Muscle of arm (tissue), 12 donors: ENCODE results near the gene WNT9B. TPM values are rescaled to one million over a fixed set of nuclear protein-coding genes. Genes with fewer than 3 reads are reported as not detected.
A peak's percentile ranks its signal among the peaks of the same experiment; 100 is the strongest.

Experiments used
- DNase-seq: peaks from one replicate; pipeline ENCODE4 v3.0.0-alpha.2; 2013
- polyA plus RNA-seq, 12 donors: library from polyadenylated mRNA; unstranded; fragments of 120-200 nt; gene quantifications; one replicate each; pipeline ENCODE4 v1.2.1, GENCODE V29; 2013; ENCODE audit not compliant: insufficient read length in 12 of 12

Gene WNT9B
- polyA plus RNA-seq, 12 donors: 0.05 to 0.26 (median 0.13) TPM; not detected in 6

GRCh38 chr17:46853896-46854444, 2.6 kb downstream of the WNT9B start:
- DNase-seq: no peak

- no peak for DNase-seq
Measured at GRCh38 chr17:46854515-46854914, 3.1 kb downstream of the WNT9B start.

- no peak for DNase-seq
Measured at GRCh38 chr17:46854948-46855347, 3.6 kb downstream of the WNT9B start.

- no peak for DNase-seq
Measured at GRCh38 chr17:46857600-46857999, 6.2 kb downstream of the WNT9B start.

- no peak for DNase-seq
Measured at GRCh38 chr17:46859996-46860395, 8.6 kb downstream of the WNT9B start.

GRCh38 chr17:46862949-46863348, 11.6 kb downstream of the WNT9B start:
- no peak for DNase-seq

- DNase-seq: no peak
Measured at GRCh38 chr17:46863383-46864121, 12.2 kb downstream of the WNT9B start.

GRCh38 chr17:46865100-46865499, 13.7 kb downstream of the WNT9B start:
- DNase-seq: no peak

GRCh38 chr17:46866325-46866724, 14.9 kb downstream of the WNT9B start:
- no peak for DNase-seq

- DNase-seq: no peak
Measured at GRCh38 chr17:46866747-46867146, 15.4 kb downstream of the WNT9B start.

- DNase-seq: no peak
Measured at GRCh38 chr17:46868689-46869187, 17.4 kb downstream of the WNT9B start.

- DNase-seq: no peak
Measured at GRCh38 chr17:46869296-46869695, 17.9 kb downstream of the WNT9B start.

- DNase-seq: no peak
Measured at GRCh38 chr17:46869975-46870803, 18.8 kb downstream of the WNT9B start.

- no peak for DNase-seq
Measured at GRCh38 chr17:46872421-46872820, 21.0 kb downstream of the WNT9B start.

- no peak for DNase-seq
Measured at GRCh38 chr17:46873941-46874645, 22.7 kb downstream of the WNT9B start.

GRCh38 chr17:46874906-46875305, 23.5 kb downstream of the WNT9B start:
- DNase-seq: no peak

- no peak for DNase-seq
Measured at GRCh38 chr17:46875849-46876352, 24.5 kb downstream of the WNT9B start.

GRCh38 chr17:46876353-46876887, 25.0 kb downstream of the WNT9B start:
- DNase-seq: no peak

GRCh38 chr17:46876926-46877325, 25.5 kb downstream of the WNT9B start:
- no peak for DNase-seq

GRCh38 chr17:46877466-46877865, 26.1 kb downstream of the WNT9B start:
- DNase-seq: no peak

GRCh38 chr17:46878055-46878454, 26.7 kb downstream of the WNT9B start:
- DNase-seq: peak; percentile 10

GRCh38 chr17:46879101-46879500, 27.7 kb downstream of the WNT9B start:
- no peak for DNase-seq
